ENCODE data around the gene KANTR.

GRCh38 chrX:53077207-53078197 is 16.4 kb upstream of the KANTR start:
- TF ChIP-seq CTCF (conservative IDR thresholded peaks at IDR 0.05; ENCODE audit: low read depth, low read length) = peak; percentile 23; the same call in 1 of the 2 replicates
- no peak for TF ChIP-seq EZH2 (IDR thresholded peaks at IDR 0.05; ENCODE audit: low read length, unreplicated experiment)

All from PC-3 (cell line).